KMS-11 (cell line): ENCODE data around the gene HIRA.

ENCODE experiments used
- H2AFZ ChIP-seq: fragments of 200-600 bp; sonication (generic); 2 replicates; pipeline ENCODE4 v1.6.1; 2016; ENCODE audit warnings: antibody characterized with exemption, mixed run types, low read depth
- H3K27ac ChIP-seq: fragments of 200-600 bp; sonication (generic); 2 replicates; pipeline ENCODE4 v1.6.1; 2016; ENCODE audit warnings: mild to moderate bottlenecking, mixed run types
- H3K27me3 ChIP-seq: fragments of 200-600 bp; sonication (generic); 2 replicates; pipeline ENCODE4 v1.6.1; 2017; ENCODE audit warnings: mild to moderate bottlenecking, low read depth, mixed run types, moderate library complexity; ENCODE audit not compliant: insufficient read depth
- H3K36me3 ChIP-seq: fragments of 200-600 bp; sonication (generic); 2 replicates; pipeline ENCODE4 v1.6.1; 2017; ENCODE audit warnings: mild to moderate bottlenecking, mixed run types; ENCODE audit not compliant: insufficient read depth
- H3K4me1 ChIP-seq: fragments of 200-600 bp; sonication (generic); 2 replicates; pipeline ENCODE4 v1.6.1; 2016; ENCODE audit warnings: mild to moderate bottlenecking, low read depth, mixed run types; ENCODE audit not compliant: poor library complexity, severe bottlenecking
- H3K4me2 ChIP-seq: fragments of 200-600 bp; sonication (generic); 2 replicates; pipeline ENCODE4 v1.7.0; 2016; ENCODE audit warnings: mild to moderate bottlenecking, mixed run types
- H3K4me3 ChIP-seq: fragments of 200-600 bp; sonication (generic); IDR thresholded peaks from 2 replicates; pipeline ENCODE4 v1.6.1; 2017; ENCODE audit warnings: low read depth, low read length, mixed read lengths; ENCODE audit not compliant: insufficient read depth
- H3K79me2 ChIP-seq: fragments of 200-600 bp; sonication (generic); 2 replicates; pipeline ENCODE4 v1.6.1; 2016; ENCODE audit warnings: low read depth, mixed run types; ENCODE audit not compliant: insufficient read depth
- H3K9ac ChIP-seq: fragments of 200-600 bp; sonication (generic); 2 replicates; pipeline ENCODE4 v1.6.1; 2016; ENCODE audit warnings: mild to moderate bottlenecking, mixed run types
- H4K20me1 ChIP-seq: fragments of 200-600 bp; sonication (generic); 2 replicates; pipeline ENCODE4 v1.6.1; 2016; ENCODE audit warnings: mild to moderate bottlenecking, mixed run types; ENCODE audit not compliant: insufficient read depth
- CTCF ChIP-seq: fragments of 200-600 bp; sonication (generic); conservative IDR thresholded peaks from 2 replicates; pipeline ENCODE4 v1.6.1; 2017; ENCODE audit warnings: low read depth, mild to moderate bottlenecking, antibody characterized with exemption, low read length, moderate library complexity, mixed read lengths

HIRA gene

GRCh38 chr22:19402642-19403191, 28.8 kb downstream of the HIRA start:
- TF ChIP-seq CTCF = no peak
- Histone ChIP-seq H3K4me3 (no peak overlapping the region), H3K4me1 (no peaks in the 10 kb centered on the region), H3K4me2 (no peak overlapping the region), H3K36me3 (0 out of 2 replicates have a peak, but pooled peaks cover 3% of the 10 kb centered on the region), H3K27me3 (no peaks in the 10 kb centered on the region), H4K20me1 (no peaks in the 10 kb centered on the region), H3K27ac (no peak overlapping the region), H3K9ac (no peak overlapping the region), H2AFZ (no peak overlapping the region), H3K79me2 (peaks cover 5% of the 10 kb centered on the region; the same call in 1 of the 2 replicates)

- Histone ChIP-seq H3K27me3 (no peaks in the 10 kb centered on the region), H3K4me2 (no peak overlapping the region), H3K4me1 (no peaks in the 10 kb centered on the region), H3K79me2 (no peaks in the 10 kb centered on the region), H4K20me1 (no peaks in the 10 kb centered on the region), H3K4me3 (no peak overlapping the region), H3K9ac (no peak overlapping the region), H2AFZ (no peak overlapping the region), H3K36me3 (no peaks in the 10 kb centered on the region), H3K27ac (no peak overlapping the region)
- no peak for TF ChIP-seq CTCF
Observed at GRCh38 chr22:19401483-19401882, 30.1 kb downstream of the HIRA start.

- H3K36me3 ChIP-seq = no peaks in the 10 kb centered on the region
- no peak for TF ChIP-seq CTCF
Observed at GRCh38 chr22:19400881-19401280, 30.7 kb downstream of the HIRA start.

GRCh38 chr22:19398652-19399051, 32.9 kb downstream of the HIRA start:
- Histone ChIP-seq H3K36me3 (no peaks in the 10 kb centered on the region; the same call in 1 of the 2 replicates), H3K79me2 (no peaks in the 10 kb centered on the region), H4K20me1 (no peaks in the 10 kb centered on the region), H2AFZ (no peak overlapping the region), H3K4me2 (no peak overlapping the region), H3K27me3 (no peaks in the 10 kb centered on the region), H3K27ac (no peak overlapping the region), H3K9ac (no peak overlapping the region), H3K4me3 (no peak overlapping the region), H3K4me1 (no peaks in the 10 kb centered on the region)
- TF ChIP-seq CTCF = no peak

More at GRCh38 chr22:19400881-19401280, 30.7 kb downstream of the HIRA start:
- no peaks in the 10 kb centered on the region for H3K79me2 ChIP-seq
- H3K4me1 ChIP-seq = no peaks in the 10 kb centered on the region
- H4K20me1 ChIP-seq = no peaks in the 10 kb centered on the region
- H2AFZ ChIP-seq = no peak overlapping the region
- no peaks in the 10 kb centered on the region for H3K27me3 ChIP-seq
- no peak overlapping the region for H3K27ac ChIP-seq
- H3K4me2 ChIP-seq = no peak overlapping the region
- H3K9ac ChIP-seq = no peak overlapping the region
- H3K4me3 ChIP-seq = no peak overlapping the region
